GOT3 (cell line): ENCODE data around the gene TGFB1I1.
"Not testable (repeated sequence)": the region's sequence is repeated elsewhere in the genome, so short reads cannot be mapped to it uniquely, and the experiment has no call there.

Experiments
- DNase-seq: peaks from one replicate; lab custom pipeline; 2025; ENCODE audit warnings: mixed read lengths; lab: John Stamatoyannopoulos, UW

Gene TGFB1I1

DNA sequence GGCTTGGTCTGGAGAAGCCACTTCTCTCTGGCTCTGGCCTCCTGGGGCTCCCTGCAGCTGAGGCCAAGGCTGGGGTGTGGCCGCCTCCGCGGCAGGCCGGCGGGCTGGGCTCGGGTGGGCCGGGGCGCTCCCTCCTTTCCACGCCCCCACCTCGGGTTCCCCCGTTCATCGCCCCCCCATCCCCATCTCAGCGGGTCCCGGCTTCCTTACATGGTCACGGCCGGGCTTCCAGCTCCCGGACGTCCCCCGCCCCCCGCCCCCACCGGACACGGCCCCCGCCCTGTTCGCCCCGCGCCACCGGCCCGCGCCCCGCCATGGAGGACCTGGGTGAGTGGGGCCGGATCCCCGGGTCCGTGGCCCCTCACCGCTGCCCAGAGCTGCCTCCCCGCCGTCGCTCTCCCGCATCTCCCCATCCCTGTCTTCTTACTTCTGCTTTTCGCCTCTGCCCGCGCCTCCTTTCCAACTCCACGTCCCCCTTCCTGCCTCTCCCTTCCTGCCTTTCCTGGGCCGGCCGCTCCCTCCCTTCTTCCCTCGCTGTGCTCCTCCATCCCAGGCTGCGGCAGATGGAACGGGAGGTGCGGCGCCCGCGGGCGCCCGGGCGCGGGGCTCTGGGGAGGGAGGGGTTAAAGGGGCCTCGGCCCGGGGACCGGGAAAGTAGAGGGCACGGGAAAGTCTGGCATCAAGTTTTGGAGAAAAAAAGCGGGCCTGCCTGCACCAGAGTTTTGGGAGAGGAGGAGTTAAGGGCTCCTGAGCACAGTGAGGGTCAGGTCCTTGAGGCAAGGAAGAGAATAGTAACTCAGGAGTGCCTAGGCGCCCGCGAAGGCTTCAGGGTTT lies at the start of gene TGFB1I1:
TGFB1I1 (plus strand) TSS at position 278 of the 834 bp plus-strand sequence; CDS start at position 315, 37 bp downstream.
- no peak for DNase-seq

GRCh38 chr16:31423241-31423640 lies 48.7 kb upstream of the TGFB1I1 start:
- no peak for DNase-seq

DNA sequence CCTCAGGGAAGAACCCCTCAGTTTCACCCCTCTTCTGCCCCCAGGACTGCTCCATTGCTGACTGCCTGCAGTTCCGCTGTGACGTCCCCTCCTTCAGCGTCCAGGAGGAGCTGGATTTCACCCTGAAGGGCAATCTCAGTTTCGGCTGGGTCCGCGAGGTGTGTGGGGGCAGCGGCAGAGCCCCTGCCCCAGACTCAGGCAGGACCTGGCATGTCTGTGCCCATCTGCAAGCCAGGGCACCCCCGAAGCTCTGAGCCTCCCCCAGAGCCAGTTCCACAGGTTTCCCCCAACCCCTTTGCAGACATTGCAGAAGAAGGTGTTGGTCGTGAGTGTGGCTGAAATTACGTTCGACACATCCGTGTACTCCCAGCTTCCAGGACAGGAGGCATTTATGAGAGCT lies 48.2 kb upstream of the TGFB1I1 start:
- DNase-seq: no peak

DNA sequence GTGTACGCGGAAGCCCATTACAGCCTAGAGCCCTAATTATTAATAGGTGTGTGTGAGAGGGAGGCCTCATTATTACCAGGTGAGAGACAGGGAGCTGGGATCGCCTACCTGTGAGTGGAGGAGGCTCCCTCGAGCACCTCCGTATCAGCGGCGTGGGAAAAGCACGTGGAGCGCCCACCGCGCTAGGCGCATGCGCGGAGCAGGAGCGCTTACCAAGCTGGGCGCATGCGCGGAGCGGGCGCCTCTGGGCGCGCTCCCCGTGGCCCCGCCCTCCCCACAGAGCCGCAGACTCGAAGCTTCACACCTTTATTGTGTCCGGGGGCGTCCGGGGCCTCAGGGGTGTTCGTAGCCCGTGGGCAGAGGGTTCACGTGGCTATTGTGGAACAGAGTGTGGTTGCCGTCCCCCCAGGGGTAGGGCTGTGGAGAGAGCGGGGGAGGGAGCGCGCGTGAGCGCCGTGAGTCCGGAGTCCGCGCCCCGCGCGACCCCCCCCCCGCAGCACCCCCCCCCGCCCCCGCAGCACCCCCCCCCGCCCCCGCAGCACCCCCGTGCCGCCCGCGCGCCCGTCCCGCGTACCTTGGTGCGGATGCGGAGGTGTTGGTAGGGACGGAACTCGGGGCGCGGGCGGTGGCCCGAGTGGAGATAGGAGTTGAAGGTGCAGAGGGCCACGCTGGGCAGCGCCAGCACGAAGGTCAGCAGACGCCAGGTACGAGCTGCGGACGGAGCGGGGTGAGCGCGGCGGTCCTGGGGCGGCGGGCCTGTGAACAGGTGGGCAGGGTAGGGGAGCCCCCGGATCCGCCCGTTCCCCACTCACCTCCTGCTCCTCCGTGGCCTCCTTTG lies 44.3 kb upstream of the TGFB1I1 start:
- DNase-seq: no peak

DNA sequence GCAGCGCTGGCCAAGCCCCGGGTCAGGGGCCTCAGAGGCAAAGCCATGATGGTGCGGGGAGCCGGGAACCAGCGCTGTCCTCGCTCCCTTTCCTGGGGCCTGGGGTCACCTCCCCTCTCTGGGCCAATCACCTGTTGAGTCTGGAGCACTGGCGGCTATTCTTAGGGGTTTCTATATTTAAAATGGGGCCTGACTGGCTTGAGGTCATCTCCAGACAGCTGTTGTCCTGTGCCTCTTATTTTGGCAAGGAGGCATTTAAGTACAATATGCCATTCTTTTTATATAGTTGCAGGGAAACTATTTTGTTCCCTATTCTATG lies 43.7 kb upstream of the TGFB1I1 start, which contains the start of gene COX6A2:
COX6A2 (minus strand) TSS at position 82 of the 319 bp plus-strand sequence; CDS start at position 47, 35 bp downstream.
- DNase-seq: no peak

GRCh38 chr16:31428638-31429247 lies 43.2 kb upstream of the TGFB1I1 start:
- DNase-seq: no peak

DNA sequence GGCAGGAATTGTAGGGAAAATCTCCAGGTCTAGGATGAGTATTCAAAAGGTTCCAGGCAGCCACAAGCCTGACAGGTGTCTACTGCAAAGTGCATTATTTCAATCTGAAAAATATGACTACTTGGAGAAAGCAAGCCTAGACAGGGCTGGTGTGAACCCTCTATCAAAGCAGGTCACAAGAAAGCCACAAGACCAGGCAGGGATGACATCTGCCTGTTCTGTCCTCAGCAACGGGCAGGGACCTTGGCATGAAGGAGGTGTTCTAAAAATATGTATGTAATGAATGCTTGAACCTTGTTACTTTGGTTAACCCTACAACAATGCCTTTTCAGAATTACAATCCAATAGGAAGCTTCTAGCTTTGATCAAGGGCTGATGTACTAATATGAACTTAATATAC lies 42.6 kb upstream of the TGFB1I1 start:
- no peak for DNase-seq

GRCh38 chr16:31429796-31430195 lies 42.2 kb upstream of the TGFB1I1 start:
- DNase-seq: no peak

DNA sequence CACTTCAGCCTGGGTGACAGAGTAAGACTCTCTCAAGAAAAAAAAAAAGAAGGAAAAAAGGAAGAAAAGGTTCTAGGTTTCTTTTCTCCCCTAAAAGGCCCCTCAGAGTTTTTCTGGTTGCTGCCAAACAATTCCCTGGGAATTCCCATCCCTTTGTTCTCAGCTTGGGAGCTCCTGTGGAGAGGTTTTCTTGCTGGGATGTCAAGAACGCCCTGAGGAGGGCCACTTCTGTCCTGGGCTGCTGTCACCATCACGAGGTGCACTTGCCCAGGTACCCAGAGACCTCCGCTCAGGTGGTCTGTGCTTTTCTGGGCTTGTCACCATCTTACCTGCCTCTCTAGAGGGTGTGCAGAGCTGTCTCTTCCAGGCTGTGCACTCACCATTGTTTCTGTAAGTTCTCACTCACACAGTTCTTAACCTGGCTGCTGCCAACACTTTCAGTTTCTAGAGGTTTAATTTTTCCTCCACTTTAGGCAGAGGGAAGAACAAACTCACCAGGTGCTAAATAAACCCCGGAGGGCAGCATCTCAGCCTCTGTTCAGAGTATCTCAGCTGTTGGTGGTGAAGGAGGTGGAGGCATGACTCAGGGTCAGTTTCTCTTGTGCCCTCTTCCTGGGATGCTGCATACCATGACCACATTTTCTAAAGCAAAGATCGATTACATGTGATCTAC lies 41.4 kb upstream of the TGFB1I1 start:
- no peak for DNase-seq

GRCh38 chr16:31435341-31436220 lies 36.4 kb upstream of the TGFB1I1 start:
- DNase-seq: no peak

GRCh38 chr16:31436221-31437045 lies 35.5 kb upstream of the TGFB1I1 start:
- DNase-seq: no peak

DNA sequence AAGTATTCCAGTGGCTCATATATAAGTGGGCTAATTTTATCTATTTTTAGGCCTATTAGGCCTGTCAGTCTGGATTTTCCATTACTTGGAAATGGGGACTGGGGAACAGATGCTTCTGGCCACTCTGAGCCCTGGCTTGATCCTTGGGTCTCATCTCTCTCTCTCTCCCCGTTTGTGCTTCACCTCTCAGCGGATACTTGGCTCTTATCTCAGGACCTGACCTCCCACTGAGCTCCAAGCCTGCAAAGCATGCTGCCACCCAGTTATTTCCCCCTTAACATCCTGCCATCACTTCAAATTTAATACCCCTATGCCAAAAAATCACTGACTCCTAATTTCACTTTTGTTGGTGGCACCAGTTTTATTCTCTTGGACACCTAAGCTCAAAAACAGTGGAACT lies 33.5 kb upstream of the TGFB1I1 start:
- no peak for DNase-seq

DNA sequence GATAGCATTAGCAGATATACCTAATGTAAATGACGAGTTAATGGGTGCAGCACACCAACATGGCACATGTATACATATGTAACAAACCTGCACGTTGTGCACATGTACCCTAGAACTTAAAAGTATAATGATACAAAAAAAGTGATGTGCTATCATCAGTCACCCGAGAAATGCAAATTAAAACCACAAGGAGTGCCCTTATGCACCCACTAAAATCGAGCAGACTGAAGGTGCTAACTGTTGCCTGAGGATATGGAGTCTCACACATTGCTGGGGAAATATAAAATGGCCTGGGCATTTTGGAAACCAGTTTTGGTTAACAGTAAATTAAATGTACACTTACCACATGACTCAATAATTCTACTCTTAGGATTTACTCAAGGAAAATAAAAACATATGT lies 32.9 kb upstream of the TGFB1I1 start:
- not testable (repeated sequence) for DNase-seq

DNA sequence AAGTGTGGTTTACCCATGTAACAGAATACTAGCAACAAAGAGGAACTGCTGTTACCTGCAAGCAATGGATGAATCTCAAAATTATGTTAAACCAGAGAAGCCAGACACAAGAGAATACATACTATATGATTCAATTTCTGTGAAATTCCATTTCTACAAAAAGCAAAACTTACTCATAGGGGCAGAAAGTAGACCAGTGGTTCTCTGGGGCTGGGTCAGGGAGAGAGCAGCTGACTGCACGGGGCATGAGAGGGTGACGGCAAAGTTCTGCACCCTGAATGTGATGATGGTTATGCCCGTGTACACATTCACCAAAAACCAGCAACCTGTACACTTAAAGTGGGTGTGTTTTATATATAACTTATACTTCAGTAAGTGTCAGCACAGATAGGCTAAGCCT lies 32.4 kb upstream of the TGFB1I1 start:
- no peak for DNase-seq

DNA sequence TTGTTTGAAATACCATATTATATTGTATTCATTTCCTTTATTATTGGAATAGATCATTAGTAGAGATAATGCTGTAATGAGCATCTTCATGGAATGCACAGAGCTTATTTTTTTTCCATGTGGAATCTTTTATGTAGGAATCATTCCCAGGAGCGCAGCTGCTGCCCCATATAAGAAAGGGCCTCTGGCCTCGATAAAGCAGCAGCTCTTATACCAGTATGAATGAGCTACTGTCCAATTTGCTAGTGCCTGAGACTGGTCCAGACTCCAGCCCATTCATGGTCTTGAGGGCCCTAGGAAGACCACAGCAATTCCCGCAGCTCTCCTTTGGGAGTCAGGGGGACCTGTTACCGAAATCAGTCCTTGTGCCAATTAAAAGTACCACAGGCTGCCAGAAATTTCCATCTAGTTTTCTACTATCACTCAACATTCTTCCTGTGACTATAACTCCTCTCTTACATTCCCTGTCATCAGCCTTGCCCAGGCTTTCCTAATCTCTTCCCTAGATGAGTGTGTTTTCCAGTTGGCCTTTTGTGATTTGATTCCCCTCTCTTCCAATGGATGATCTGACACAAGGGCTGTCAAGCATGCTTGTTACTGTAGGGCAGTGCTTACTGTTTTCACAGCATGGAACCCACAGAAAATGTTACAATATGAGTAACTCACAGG lies 31.3 kb upstream of the TGFB1I1 start:
- no peak for DNase-seq

DNA sequence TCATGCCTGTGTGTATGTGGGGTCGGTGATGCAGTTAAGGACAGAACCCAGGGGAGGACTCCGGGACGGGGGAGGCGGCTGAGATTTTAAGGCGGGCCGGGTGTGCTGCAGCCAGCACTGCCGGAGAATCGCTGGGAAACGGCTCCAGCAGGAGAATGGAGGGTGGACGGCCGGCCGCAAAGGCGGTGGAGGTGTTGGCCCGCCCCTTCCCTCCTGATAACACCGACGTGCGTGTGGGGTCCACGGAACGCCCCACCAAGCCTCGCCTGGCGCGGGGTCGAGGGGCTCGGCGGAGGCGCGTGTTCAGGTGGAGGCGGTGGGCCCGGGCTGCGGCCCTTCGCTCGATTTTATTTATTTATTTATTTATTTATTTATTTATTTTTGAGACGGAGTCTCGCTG lies 30.0 kb upstream of the TGFB1I1 start:
- no peak for DNase-seq

DNA sequence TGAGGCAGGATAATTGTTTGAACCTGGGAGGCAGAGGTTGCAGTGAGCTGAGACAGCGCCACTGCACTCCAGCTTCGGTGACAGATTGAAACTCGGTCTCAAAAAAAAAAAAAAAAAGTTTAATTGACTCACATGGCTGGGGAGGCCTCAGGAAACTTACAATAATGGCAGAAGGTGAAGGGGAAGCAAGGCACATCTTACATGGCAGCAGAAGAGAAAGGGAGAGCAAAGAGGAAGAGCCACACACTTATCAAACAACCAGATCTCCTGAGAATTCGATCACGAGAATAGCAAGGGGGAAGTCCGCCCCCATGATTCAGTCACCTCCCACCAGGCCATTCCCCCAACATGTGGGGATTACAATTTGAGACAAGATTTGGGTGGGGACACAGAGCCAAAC lies 26.0 kb upstream of the TGFB1I1 start:
- not testable (repeated sequence) for DNase-seq

- DNase-seq: no peak
These were observed 20.8 kb upstream of the TGFB1I1 start for GRCh38 chr16:31451201-31451600.

DNA sequence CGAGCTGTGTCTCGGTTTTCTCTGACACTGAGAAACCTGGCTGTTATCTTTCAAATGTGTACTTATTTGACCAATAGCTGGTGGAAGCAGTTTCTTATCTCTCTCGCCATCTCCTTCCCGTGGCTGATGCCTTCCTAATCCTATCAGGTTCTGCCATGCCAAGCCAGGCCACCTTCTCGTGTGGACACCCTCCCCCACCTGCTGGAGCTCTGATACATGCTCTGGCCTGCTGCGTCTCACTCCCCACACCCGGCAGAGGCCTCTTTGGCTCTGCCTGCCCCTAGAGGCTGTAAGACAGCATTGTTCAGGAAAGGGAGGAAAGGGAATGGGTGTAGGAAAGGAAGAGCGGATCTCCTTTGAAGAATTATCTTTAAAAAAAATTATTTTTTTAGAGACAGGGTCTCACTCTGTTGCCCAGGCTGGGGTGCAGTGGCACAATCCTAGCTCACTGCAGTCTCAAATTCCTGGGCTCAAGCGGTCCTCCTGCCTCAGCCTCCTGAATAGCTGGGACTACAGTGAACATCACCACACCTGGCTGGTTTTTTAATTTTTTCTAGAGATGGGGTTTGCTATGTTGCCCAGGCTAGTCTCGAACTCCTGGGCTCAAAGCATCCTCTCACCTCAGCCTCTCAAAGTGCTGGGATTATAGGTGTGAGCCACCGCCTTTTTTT lies 20.1 kb upstream of the TGFB1I1 start:
- DNase-seq: no peak
